ENCODE measurements around the gene ASPHD1.

DNA sequence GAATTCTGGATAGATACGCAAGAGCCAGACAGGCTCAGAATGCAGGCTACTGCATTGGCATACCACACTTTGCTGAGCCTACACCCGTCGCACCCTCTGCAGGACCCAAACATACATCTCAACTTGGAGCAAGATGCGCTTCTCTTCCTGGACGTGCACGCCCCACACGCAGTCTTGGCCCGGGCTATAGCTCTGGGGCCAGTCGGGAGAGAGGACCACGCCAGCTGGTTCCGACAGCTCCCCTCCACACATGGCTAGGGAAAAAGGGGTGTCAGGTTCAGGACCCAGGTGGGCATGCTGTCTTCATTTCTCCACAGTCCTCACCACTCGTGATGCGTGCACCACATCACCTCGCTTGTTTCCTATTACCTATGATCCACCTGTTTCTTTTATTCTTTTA, 22.1 kb upstream of the ASPHD1 start:
- TF ChIP-seq YY1 (IDR thresholded peaks at IDR 0.05; ENCODE audit: low read depth) (no peak), CREB1 (IDR thresholded peaks at IDR 0.05; ENCODE audit: low read depth) (no peak), EP300 (IDR thresholded peaks at IDR 0.05; ENCODE audit: borderline replicate concordance) (no peak), TEAD4 (IDR thresholded peaks at IDR 0.05) (no peak), TCF12 (IDR thresholded peaks at IDR 0.05; ENCODE audit: low read depth) (no peak)
- TF ChIP-seq, protein P1, sequence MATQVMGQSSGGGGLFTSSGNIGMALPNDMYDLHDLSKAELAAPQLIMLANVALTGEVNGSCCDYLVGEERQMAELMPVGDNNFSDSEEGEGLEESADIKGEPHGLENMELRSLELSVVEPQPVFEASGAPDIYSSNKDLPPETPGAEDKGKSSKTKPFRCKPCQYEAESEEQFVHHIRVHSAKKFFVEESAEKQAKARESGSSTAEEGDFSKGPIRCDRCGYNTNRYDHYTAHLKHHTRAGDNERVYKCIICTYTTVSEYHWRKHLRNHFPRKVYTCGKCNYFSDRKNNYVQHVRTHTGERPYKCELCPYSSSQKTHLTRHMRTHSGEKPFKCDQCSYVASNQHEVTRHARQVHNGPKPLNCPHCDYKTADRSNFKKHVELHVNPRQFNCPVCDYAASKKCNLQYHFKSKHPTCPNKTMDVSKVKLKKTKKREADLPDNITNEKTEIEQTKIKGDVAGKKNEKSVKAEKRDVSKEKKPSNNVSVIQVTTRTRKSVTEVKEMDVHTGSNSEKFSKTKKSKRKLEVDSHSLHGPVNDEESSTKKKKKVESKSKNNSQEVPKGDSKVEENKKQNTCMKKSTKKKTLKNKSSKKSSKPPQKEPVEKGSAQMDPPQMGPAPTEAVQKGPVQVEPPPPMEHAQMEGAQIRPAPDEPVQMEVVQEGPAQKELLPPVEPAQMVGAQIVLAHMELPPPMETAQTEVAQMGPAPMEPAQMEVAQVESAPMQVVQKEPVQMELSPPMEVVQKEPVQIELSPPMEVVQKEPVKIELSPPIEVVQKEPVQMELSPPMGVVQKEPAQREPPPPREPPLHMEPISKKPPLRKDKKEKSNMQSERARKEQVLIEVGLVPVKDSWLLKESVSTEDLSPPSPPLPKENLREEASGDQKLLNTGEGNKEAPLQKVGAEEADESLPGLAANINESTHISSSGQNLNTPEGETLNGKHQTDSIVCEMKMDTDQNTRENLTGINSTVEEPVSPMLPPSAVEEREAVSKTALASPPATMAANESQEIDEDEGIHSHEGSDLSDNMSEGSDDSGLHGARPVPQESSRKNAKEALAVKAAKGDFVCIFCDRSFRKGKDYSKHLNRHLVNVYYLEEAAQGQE (IDR thresholded peaks at IDR 0.05; ENCODE audit: low read depth), result no peak

Measured in Ishikawa (cell line).